Measurements from ENCODE around the gene CTSD.
"Not testable (repeated sequence)": the region's sequence is repeated elsewhere in the genome, so short reads cannot be mapped to it uniquely, and the experiment has no call there.

The CTSD gene

GRCh38 chr11:1773994-1774550, 10.3 kb upstream of the CTSD start:
- DNase-seq (ENCODE audit: low read depth): no peak
- peaks cover 27% of the 10 kb centered on the region for H3K4me1 ChIP-seq (ENCODE audit: control insufficient read depth, insufficient read depth, low read length)
- H3K9ac ChIP-seq (ENCODE audit: low read length): no peak overlapping the region
- H3K27me3 ChIP-seq (replicated peaks; ENCODE audit: control insufficient read depth, insufficient read depth, low read length): peaks cover 2% of the 10 kb centered on the region
- H3K9me3 ChIP-seq (ENCODE audit: control insufficient read depth, low read length): peaks cover 5% of the 10 kb centered on the region
- no peaks in the 10 kb centered on the region for H3K36me3 ChIP-seq (ENCODE audit: control insufficient read depth, insufficient read depth, low read length, severe bottlenecking)
- no peak overlapping the region for H3K4me3 ChIP-seq (ENCODE audit: low read length)

GRCh38 chr11:1773131-1773993, 9.6 kb upstream of the CTSD start:
- no peak for DNase-seq (ENCODE audit: low read depth)
- Histone ChIP-seq H3K4me3 (ENCODE audit: low read length) (no peak overlapping the region), H3K4me1 (ENCODE audit: control insufficient read depth, insufficient read depth, low read length) (peaks cover 29% of the 10 kb centered on the region), H3K9me3 (ENCODE audit: control insufficient read depth, low read length) (peaks cover 5% of the 10 kb centered on the region), H3K36me3 (ENCODE audit: control insufficient read depth, insufficient read depth, low read length, severe bottlenecking) (no peaks in the 10 kb centered on the region), H3K27me3 (replicated peaks; ENCODE audit: control insufficient read depth, insufficient read depth, low read length) (no peaks in the 10 kb centered on the region), H3K9ac (ENCODE audit: low read length) (no peak overlapping the region)

GRCh38 chr11:1772270-1773130, 8.8 kb upstream of the CTSD start:
- DNase-seq (ENCODE audit: low read depth): peak; percentile 93
- H3K9me3 ChIP-seq (ENCODE audit: control insufficient read depth, low read length): peaks cover 5% of the 10 kb centered on the region

GRCh38 chr11:1771700-1772099, 8.0 kb upstream of the CTSD start:
- peak overlapping the region; percentile 51 for H3K4me3 ChIP-seq (ENCODE audit: low read length)
- peaks cover 5% of the 10 kb centered on the region for H3K9me3 ChIP-seq (ENCODE audit: control insufficient read depth, low read length)
- H3K27me3 ChIP-seq (replicated peaks; ENCODE audit: control insufficient read depth, insufficient read depth, low read length): no peaks in the 10 kb centered on the region
- peak; percentile 79 for DNase-seq (ENCODE audit: low read depth)
- peaks cover 24% of the 10 kb centered on the region for H3K4me1 ChIP-seq (ENCODE audit: control insufficient read depth, insufficient read depth, low read length)
- H3K9ac ChIP-seq (ENCODE audit: low read length): peak overlapping the region; percentile 71
- no peaks in the 10 kb centered on the region for H3K36me3 ChIP-seq (ENCODE audit: control insufficient read depth, insufficient read depth, low read length, severe bottlenecking)

More at GRCh38 chr11:1772270-1773130, 8.8 kb upstream of the CTSD start:
- H3K27me3 ChIP-seq (replicated peaks; ENCODE audit: control insufficient read depth, insufficient read depth, low read length): no peaks in the 10 kb centered on the region
- H3K9ac ChIP-seq (ENCODE audit: low read length): peak overlapping the region; percentile 71
- peaks cover 24% of the 10 kb centered on the region for H3K4me1 ChIP-seq (ENCODE audit: control insufficient read depth, insufficient read depth, low read length)
- peak overlapping the region; percentile 51 for H3K4me3 ChIP-seq (ENCODE audit: low read length)
- H3K36me3 ChIP-seq (ENCODE audit: control insufficient read depth, insufficient read depth, low read length, severe bottlenecking): no peaks in the 10 kb centered on the region

GRCh38 chr11:1771273-1771672, 7.5 kb upstream of the CTSD start:
- Histone ChIP-seq H3K9ac (ENCODE audit: low read length) (no peak overlapping the region), H3K27me3 (replicated peaks; ENCODE audit: control insufficient read depth, insufficient read depth, low read length) (no peaks in the 10 kb centered on the region), H3K4me3 (ENCODE audit: low read length) (no peak overlapping the region), H3K4me1 (ENCODE audit: control insufficient read depth, insufficient read depth, low read length) (peaks cover 24% of the 10 kb centered on the region), H3K36me3 (ENCODE audit: control insufficient read depth, insufficient read depth, low read length, severe bottlenecking) (no peaks in the 10 kb centered on the region), H3K9me3 (ENCODE audit: control insufficient read depth, low read length) (peaks cover 2% of the 10 kb centered on the region)
- no peak for DNase-seq (ENCODE audit: low read depth)

GRCh38 chr11:1770528-1770927, 6.8 kb upstream of the CTSD start:
- Histone ChIP-seq H3K36me3 (ENCODE audit: control insufficient read depth, insufficient read depth, low read length, severe bottlenecking) (no peaks in the 10 kb centered on the region), H3K9me3 (ENCODE audit: control insufficient read depth, low read length) (no peaks in the 10 kb centered on the region), H3K4me1 (ENCODE audit: control insufficient read depth, insufficient read depth, low read length) (peaks cover 24% of the 10 kb centered on the region), H3K9ac (ENCODE audit: low read length) (no peak overlapping the region), H3K4me3 (ENCODE audit: low read length) (no peak overlapping the region), H3K27me3 (replicated peaks; ENCODE audit: control insufficient read depth, insufficient read depth, low read length) (no peaks in the 10 kb centered on the region)
- DNase-seq (ENCODE audit: low read depth): no peak

- H3K36me3 ChIP-seq (ENCODE audit: control insufficient read depth, insufficient read depth, low read length, severe bottlenecking): no peaks in the 10 kb centered on the region
- no peaks in the 10 kb centered on the region for H3K9me3 ChIP-seq (ENCODE audit: control insufficient read depth, low read length)
- no peak overlapping the region for H3K4me3 ChIP-seq (ENCODE audit: low read length)
- DNase-seq (ENCODE audit: low read depth): no peak
- peaks cover 24% of the 10 kb centered on the region for H3K4me1 ChIP-seq (ENCODE audit: control insufficient read depth, insufficient read depth, low read length)
- H3K27me3 ChIP-seq (replicated peaks; ENCODE audit: control insufficient read depth, insufficient read depth, low read length): no peaks in the 10 kb centered on the region
- no peak overlapping the region for H3K9ac ChIP-seq (ENCODE audit: low read length)
These were observed 6.3 kb upstream of the CTSD start for GRCh38 chr11:1770061-1770460.

- not testable (repeated sequence) for H3K9me3 ChIP-seq (ENCODE audit: control insufficient read depth, low read length); H3K9ac ChIP-seq (ENCODE audit: low read length); H3K4me3 ChIP-seq (ENCODE audit: low read length); DNase-seq (ENCODE audit: low read depth); H3K36me3 ChIP-seq (ENCODE audit: control insufficient read depth, insufficient read depth, low read length, severe bottlenecking); H3K27me3 ChIP-seq (replicated peaks; ENCODE audit: control insufficient read depth, insufficient read depth, low read length)
- H3K4me1 ChIP-seq (ENCODE audit: control insufficient read depth, insufficient read depth, low read length): peaks cover 25% of the 10 kb centered on the region
These were observed 5.7 kb upstream of the CTSD start for GRCh38 chr11:1769304-1769936.

- H3K4me3 ChIP-seq (ENCODE audit: low read length): no peak overlapping the region
- no peaks in the 10 kb centered on the region for H3K36me3 ChIP-seq (ENCODE audit: control insufficient read depth, insufficient read depth, low read length, severe bottlenecking)
- no peak overlapping the region for H3K9ac ChIP-seq (ENCODE audit: low read length)
- no peak for DNase-seq (ENCODE audit: low read depth)
- peaks cover 27% of the 10 kb centered on the region for H3K4me1 ChIP-seq (ENCODE audit: control insufficient read depth, insufficient read depth, low read length)
- no peaks in the 10 kb centered on the region for H3K27me3 ChIP-seq (replicated peaks; ENCODE audit: control insufficient read depth, insufficient read depth, low read length)
- H3K9me3 ChIP-seq (ENCODE audit: control insufficient read depth, low read length): no peaks in the 10 kb centered on the region
These were observed 4.4 kb upstream of the CTSD start for GRCh38 chr11:1768141-1768469.

GRCh38 chr11:1767399-1768140, 3.8 kb upstream of the CTSD start:
- Histone ChIP-seq H3K9ac (ENCODE audit: low read length) (no peak overlapping the region), H3K4me1 (ENCODE audit: control insufficient read depth, insufficient read depth, low read length) (peaks cover 29% of the 10 kb centered on the region), H3K9me3 (ENCODE audit: control insufficient read depth, low read length) (no peaks in the 10 kb centered on the region), H3K36me3 (ENCODE audit: control insufficient read depth, insufficient read depth, low read length, severe bottlenecking) (no peaks in the 10 kb centered on the region), H3K4me3 (ENCODE audit: low read length) (no peak overlapping the region), H3K27me3 (replicated peaks; ENCODE audit: control insufficient read depth, insufficient read depth, low read length) (no peaks in the 10 kb centered on the region)
- no peak for DNase-seq (ENCODE audit: low read depth)
